Umbilical cord (tissue), 2 donors: Measurements from ENCODE around the gene INPP4A. TPM values are rescaled to one million over a fixed set of nuclear protein-coding genes. Genes with fewer than 3 reads are reported as not detected.

Experiments used
- DNase-seq: peaks from one replicate; pipeline ENCODE4 v3.0.0-alpha.2; 2015; ENCODE audit warnings: low spot score
- total RNA-seq: library from RNA; depleted of rRNA; stranded (reverse); fragments of >200 nt; gene quantifications from one replicate; pipeline ENCODE4 v1.2.3, GENCODE V29; 2014; ENCODE audit warnings: low replicate concordance; ENCODE audit not compliant: insufficient read depth

The INPP4A gene
- total RNA-seq, 1 donor from 2014 or later, result 21.7 TPM

GRCh38 chr2:98494699-98495098 is 50.0 kb downstream of the INPP4A start:
- no peak for DNase-seq

DNA sequence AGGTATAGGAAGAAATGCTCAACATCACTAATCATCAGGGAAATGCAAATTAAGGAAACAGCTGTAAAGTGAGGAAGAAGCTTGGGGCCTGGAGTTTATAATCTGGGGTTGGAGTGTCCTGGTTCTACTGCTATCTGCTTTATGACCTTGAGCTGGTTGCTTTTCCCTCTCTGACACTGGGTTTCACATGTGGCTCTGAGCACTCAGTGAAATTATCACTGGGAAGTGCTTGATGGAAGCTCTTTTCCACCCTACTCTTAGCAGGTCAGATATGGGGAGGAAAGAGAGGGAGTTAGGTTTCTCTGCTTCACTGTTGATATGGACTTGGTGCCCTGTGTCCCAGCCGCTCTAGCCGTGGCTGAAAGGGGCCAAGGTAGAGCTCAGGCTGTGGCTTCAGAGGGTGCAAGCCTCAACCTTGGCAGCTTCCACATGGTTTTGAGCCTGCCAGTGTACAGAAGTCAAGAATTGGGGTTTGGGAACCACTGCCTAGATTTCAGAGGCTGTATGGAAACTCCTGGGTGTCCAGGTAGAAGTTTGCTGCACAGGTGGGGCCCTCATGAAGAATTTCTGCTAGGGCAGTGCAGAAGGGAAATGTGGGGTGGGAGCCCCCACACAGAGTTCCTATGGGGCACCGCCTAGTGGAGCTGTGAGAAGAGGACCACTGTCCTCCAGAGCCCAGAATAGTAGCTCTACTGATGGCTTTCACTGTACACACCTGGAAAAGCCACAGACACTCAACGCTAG is 52.3 kb downstream of the INPP4A start:
- DNase-seq, result no peak

DNA sequence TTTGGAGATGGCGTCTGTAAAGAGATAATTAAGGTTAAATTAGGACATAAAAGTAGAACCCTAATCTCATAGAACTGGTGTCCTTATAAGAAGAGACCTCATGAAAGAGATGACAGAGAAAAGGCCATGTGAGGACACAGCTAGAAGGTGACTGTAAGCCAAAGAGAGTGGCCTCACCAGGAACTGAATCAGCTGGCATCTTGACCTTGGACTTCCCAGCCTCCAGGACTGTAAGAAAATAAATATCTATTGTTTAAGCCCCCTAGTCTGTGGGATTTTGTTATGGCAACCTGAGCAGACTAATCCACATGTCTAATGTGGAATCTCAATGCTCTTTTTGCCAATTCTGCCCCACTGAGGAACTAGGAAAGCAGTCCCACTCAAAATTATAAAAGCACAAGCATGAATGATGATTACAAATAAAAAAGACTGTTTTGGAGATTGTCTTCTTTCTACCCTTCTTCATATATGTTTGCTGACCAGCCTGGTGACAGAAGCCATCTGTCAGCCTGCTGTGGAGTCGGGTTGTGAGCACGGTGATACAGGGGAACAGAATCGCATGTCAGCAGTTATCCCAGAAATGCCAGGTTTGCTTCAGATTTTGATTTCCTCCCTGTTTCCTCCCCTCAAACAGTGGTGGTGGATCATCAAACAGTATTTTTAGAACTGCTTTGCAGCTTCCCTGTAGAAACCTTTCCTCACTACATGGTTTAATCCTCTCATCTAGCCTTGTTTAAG is 54.2 kb downstream of the INPP4A start:
- no peak for DNase-seq

DNA sequence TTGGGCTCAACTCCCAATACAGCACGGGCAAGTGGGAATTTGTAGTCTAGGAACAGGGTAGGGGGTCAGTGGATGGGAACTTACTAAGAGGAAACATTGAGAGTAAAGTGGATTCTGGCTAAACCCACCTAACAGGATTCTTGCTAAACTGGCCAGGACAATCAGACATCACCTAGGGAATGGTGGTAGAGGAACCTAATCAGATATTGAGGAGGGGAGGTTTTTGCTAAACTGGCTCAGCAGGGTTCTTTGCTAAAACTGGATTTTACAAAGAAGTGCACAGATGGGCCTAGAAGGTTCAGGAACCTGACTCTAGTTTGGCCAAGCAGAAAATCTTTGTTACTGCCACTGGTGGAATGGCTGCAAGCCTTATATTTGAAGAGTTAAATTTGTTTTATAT is 55.9 kb downstream of the INPP4A start:
- no peak for DNase-seq

GRCh38 chr2:98501223-98501622 is 56.6 kb downstream of the INPP4A start:
- DNase-seq, result no peak

DNA sequence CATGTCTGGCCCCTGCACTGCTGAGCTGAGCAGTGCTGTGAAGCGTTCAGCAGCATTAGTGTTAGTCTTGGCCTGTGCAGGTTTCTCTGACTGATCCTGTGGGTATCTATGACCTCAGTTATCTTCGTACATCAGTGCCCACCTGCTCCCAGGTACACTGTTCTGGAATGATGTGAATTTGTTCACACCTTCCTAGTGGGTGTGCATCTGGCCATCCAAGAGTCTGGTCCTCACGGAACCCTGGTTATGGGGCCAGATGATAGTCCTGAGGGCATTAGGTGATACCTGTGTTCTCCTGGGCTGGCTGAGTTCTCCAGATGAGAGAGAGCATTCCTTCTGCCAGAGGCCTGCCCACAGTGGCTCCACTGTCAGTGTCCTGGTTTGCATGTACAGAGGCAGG is 57.2 kb downstream of the INPP4A start:
- no peak for DNase-seq

GRCh38 chr2:98502556-98503335 is 58.1 kb downstream of the INPP4A start:
- no peak for DNase-seq

DNA sequence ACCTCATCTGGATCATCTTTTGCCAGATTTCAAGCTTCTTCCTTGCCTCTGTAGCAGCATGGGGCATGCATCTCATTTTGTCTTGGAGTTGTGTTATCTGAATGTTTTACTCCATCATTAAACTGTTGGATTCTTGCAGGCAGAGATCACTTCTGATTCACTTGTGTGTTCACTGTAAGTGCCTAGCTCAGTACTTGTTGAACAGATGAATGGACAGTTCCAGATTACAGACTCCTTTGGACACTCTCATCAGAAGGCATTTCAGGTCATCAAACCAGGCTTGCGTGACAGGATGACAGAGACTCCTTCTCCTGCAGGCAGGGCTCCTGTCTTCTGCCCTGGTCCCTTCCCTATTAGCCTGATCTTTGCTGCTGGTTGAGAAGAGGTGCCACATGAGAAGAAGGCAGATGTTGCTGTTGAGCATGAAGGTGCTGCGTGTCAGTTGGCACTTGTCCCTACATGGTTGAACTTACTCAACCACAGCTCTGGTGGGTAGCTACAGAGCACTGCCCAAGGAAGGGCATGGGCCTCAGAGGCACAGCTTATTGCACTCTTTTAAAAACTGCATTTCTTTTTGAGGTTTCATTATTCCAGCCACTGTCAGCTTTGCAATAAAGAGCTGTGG is 58.9 kb downstream of the INPP4A start:
- no peak for DNase-seq

DNA sequence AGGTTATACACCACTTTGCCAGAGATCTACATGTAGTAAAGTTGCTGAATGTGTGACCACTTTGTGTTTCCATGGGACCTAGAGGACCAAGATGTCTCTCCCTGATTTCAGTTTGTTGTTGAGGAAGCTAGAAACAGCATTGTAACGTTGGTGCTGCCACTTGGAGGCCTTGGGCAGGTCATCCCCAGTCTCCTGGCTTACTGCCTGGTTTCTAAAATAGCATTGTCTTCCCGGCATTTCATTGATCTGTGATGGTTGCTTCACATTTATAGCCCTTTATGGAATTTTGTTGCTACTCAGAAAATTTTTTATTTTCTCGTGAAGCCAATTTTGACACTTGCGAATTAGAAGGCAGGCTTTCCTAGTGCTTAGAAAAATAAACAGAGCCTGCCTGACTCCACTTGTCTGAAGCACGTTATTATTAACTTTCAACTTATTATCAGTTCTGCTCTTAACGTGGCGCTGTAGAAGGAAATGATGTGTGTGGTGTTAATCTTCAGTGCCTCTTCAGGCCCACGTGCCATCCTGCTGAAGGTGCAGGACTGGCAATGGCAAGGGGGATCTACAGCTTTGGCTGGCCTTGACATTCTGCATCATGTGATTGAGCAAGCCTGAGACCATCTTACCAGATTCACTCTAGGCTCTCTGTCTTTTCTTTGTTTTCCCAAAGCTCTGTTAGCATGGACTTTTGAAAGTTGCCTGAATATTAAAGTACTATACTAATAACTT is 59.9 kb downstream of the INPP4A start:
- DNase-seq, result no peak

DNA sequence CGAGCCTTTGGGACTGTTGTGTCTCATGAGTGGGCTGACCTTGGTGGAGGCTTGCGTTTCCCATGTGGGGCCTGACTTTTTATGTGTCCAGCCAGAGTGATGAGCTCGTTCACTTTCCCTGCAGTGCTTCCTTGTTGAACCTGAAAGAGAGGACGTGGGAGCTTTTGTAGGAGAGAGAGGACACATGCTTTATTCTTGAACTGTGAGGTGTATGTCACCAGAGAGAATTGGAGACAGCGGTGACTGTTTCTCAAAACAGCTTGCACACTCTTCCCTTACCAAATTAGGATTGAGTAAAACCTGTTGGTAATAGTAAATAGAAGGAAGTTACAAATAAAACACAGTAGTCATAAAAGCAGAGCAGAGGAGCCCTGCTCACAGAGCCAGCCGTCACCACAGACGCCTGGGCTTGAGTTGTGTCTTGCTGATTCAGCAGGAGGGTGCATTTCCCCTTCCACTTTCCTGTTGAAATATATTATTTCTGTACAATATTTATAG is 60.7 kb downstream of the INPP4A start:
- DNase-seq, result peak; percentile 50

- no peak for DNase-seq
Observed at GRCh38 chr2:98505971-98506664, 61.5 kb downstream of the INPP4A start.

- no peak for DNase-seq
Observed at GRCh38 chr2:98506881-98507280, 62.2 kb downstream of the INPP4A start.

DNA sequence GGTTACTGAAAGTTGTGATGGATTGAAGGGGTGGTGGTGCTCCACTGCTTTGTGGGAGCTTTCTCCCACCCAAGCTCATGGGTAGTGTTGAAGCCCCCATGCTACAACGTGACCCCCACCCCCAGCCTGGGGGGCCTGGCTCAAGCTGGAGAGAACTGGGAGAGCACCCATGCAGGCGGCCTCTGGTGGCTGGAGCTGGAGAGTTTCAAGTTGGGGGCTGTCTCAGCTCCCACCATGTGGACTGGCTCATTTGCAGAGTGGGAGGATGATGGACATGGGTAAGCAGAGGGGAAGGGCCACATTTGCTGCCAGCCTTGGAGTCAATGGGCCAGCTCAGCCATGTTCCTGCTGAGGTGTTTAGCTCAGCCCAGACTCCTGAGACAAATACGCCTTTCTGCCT is 62.8 kb downstream of the INPP4A start:
- DNase-seq, result no peak

GRCh38 chr2:98507891-98508708 is 63.4 kb downstream of the INPP4A start:
- peak; percentile 33 for DNase-seq

- DNase-seq, result no peak
Observed at GRCh38 chr2:98508709-98509066, 64.0 kb downstream of the INPP4A start.

DNA sequence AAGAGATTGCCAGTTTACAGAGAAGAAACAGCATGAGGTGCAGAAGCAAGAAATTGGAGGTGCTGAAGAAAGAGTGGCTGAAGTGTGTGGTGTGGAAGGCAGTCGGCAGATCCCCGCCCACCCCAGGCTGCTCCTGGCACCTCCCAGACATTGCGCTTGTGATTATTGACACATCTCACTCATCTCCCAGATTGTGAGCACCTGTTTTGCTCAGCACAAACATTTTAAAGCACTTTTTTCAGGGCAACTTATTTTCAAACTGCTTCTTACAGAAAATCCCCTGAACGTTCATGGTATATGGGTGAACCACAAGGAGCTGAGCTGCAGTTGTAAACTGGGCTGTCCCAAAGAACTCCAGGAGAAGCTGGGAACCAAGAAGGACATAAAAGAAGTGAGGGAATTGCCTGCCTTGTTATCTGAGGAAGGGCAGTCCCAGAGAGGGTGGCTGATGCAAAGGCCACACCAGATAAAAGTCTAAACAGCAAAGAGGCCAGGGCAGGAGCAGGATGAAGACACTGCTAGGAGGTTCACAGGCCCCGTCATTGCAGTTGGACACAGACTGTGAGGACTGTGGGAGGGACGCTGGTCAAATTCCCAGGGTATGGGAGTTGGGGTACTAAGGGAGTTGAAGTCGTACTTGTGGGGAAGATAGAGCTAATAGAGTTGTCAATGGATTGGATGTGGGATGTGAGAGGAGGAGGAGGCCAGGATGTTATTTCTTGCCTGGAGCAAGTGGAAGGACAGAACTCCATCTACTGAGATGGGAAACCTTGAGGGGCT is 65.1 kb downstream of the INPP4A start:
- no peak for DNase-seq

DNA sequence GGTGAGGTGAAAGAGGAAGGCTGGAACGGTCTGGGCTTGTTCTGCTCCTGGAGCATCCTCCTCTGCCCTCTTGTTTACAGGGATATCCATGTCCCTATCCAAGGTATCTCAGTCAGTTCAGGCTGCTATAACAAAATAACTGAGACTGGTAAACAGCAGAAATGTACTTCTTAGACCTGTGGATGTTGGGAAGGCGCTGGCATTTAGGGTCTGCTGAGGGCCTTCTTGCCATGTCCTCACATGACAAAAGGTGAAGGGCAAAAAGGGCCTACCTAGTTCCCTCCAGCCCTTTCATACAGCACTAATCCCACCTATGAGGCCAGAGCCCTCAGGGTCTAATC is 65.6 kb downstream of the INPP4A start:
- DNase-seq, result no peak

GRCh38 chr2:98511981-98512380 is 67.3 kb downstream of the INPP4A start:
- DNase-seq, result no peak

DNA sequence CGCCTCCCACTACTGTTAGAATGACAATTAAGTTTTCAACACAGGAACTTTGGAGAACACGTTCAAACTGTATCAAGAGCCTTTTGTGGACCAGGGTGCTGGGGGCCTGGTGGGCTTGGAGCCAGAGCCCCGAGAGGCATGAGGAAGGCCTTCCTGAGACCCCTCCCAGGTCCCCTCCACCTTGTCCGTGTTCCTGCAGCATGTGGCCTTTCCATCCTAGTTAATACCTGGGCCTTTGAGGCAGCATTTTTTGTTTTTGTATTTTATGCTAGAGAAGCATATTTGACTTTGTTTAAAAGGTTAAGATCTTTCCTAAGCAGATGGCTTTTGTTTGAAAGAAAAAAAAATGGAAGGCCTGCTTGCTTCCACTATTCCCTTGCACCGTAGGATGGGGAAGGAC is 68.0 kb downstream of the INPP4A start:
- DNase-seq, result no peak
